ENCODE data around the gene CEP68.

The CEP68 gene

GRCh38 chr2:65050931-65051330, 5.3 kb upstream of the CEP68 start:
- H3K4me2 ChIP-seq: no peak overlapping the region
- H3K27ac ChIP-seq: no peak overlapping the region
- H3K4me3 ChIP-seq (IDR thresholded peaks at IDR 0.05; ENCODE audit: insufficient read depth, low read depth, low read length): no peak overlapping the region
- H3K27me3 ChIP-seq (ENCODE audit: insufficient read depth, low read depth): no peaks in the 10 kb centered on the region
- no peaks in the 10 kb centered on the region for H3K36me3 ChIP-seq (ENCODE audit: insufficient read depth)
- no peak overlapping the region for H3K9ac ChIP-seq
- no peaks in the 10 kb centered on the region for H3K79me2 ChIP-seq (ENCODE audit: insufficient read depth, low read depth)
- H2AFZ ChIP-seq (ENCODE audit: low read depth): no peak overlapping the region
- no peaks in the 10 kb centered on the region for H4K20me1 ChIP-seq (ENCODE audit: insufficient read depth)
- peaks cover 59% of the 10 kb centered on the region for H3K4me1 ChIP-seq (ENCODE audit: low read depth, poor library complexity, severe bottlenecking)
- TF ChIP-seq, protein P1, sequence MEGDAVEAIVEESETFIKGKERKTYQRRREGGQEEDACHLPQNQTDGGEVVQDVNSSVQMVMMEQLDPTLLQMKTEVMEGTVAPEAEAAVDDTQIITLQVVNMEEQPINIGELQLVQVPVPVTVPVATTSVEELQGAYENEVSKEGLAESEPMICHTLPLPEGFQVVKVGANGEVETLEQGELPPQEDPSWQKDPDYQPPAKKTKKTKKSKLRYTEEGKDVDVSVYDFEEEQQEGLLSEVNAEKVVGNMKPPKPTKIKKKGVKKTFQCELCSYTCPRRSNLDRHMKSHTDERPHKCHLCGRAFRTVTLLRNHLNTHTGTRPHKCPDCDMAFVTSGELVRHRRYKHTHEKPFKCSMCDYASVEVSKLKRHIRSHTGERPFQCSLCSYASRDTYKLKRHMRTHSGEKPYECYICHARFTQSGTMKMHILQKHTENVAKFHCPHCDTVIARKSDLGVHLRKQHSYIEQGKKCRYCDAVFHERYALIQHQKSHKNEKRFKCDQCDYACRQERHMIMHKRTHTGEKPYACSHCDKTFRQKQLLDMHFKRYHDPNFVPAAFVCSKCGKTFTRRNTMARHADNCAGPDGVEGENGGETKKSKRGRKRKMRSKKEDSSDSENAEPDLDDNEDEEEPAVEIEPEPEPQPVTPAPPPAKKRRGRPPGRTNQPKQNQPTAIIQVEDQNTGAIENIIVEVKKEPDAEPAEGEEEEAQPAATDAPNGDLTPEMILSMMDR (conservative IDR thresholded peaks at IDR 0.05; ENCODE audit: low read depth, low read length): no peak

GRCh38 chr2:65053199-65053598, 3.0 kb upstream of the CEP68 start:
- H3K9ac ChIP-seq: no peak overlapping the region
- no peaks in the 10 kb centered on the region for H3K27me3 ChIP-seq (ENCODE audit: insufficient read depth, low read depth)
- H3K27ac ChIP-seq: peak overlapping the region; percentile 33; the same call in 1 of the 2 replicates
- H3K36me3 ChIP-seq (ENCODE audit: insufficient read depth): no peaks in the 10 kb centered on the region
- TF ChIP-seq, protein P1 (conservative IDR thresholded peaks at IDR 0.05; ENCODE audit: low read depth, low read length): no peak
- H3K4me2 ChIP-seq: peak overlapping the region; percentile 65
- no peaks in the 10 kb centered on the region for H4K20me1 ChIP-seq (ENCODE audit: insufficient read depth)
- H3K79me2 ChIP-seq (ENCODE audit: insufficient read depth, low read depth): peaks cover 8% of the 10 kb centered on the region; the same call in 1 of the 2 replicates
- H3K4me3 ChIP-seq (IDR thresholded peaks at IDR 0.05; ENCODE audit: insufficient read depth, low read depth, low read length): no peak overlapping the region
- no peak overlapping the region for H2AFZ ChIP-seq (ENCODE audit: low read depth)
- peaks cover 72% of the 10 kb centered on the region for H3K4me1 ChIP-seq (ENCODE audit: low read depth, poor library complexity, severe bottlenecking)

- Histone ChIP-seq H3K4me3 (IDR thresholded peaks at IDR 0.05; ENCODE audit: insufficient read depth, low read depth, low read length) (no peak overlapping the region), H3K36me3 (ENCODE audit: insufficient read depth) (no peaks in the 10 kb centered on the region), H3K4me2 (peak overlapping the region; percentile 46; the same call in 1 of the 2 replicates), H2AFZ (ENCODE audit: low read depth) (no peak overlapping the region), H3K27me3 (ENCODE audit: insufficient read depth, low read depth) (no peaks in the 10 kb centered on the region), H4K20me1 (ENCODE audit: insufficient read depth) (no peaks in the 10 kb centered on the region), H3K4me1 (ENCODE audit: low read depth, poor library complexity, severe bottlenecking) (peaks cover 77% of the 10 kb centered on the region), H3K27ac (no peak overlapping the region; the same call in 1 of the 2 replicates), H3K9ac (no peak overlapping the region), H3K79me2 (ENCODE audit: insufficient read depth, low read depth) (peaks cover 19% of the 10 kb centered on the region; the same call in 1 of the 2 replicates)
- TF ChIP-seq, protein P1 (conservative IDR thresholded peaks at IDR 0.05; ENCODE audit: low read depth, low read length): no peak
Measured at GRCh38 chr2:65054749-65055421, 1.3 kb upstream of the CEP68 start.

- Histone ChIP-seq H2AFZ (ENCODE audit: low read depth) (peak overlapping the region; percentile 68), H4K20me1 (ENCODE audit: insufficient read depth) (no peaks in the 10 kb centered on the region), H3K9ac (peak overlapping the region; percentile 38; the same call in 1 of the 2 replicates), H3K36me3 (ENCODE audit: insufficient read depth) (no peaks in the 10 kb centered on the region), H3K27me3 (ENCODE audit: insufficient read depth, low read depth) (no peaks in the 10 kb centered on the region), H3K79me2 (ENCODE audit: insufficient read depth, low read depth) (peaks cover 25% of the 10 kb centered on the region; the same call in 1 of the 2 replicates), H3K27ac (peak overlapping the region; percentile 23; the same call in 1 of the 2 replicates), H3K4me1 (ENCODE audit: low read depth, poor library complexity, severe bottlenecking) (peaks cover 78% of the 10 kb centered on the region), H3K4me3 (IDR thresholded peaks at IDR 0.05; ENCODE audit: insufficient read depth, low read depth, low read length) (no peak overlapping the region), H3K4me2 (peak overlapping the region; percentile 46)
- TF ChIP-seq, protein P1 (conservative IDR thresholded peaks at IDR 0.05; ENCODE audit: low read depth, low read length): no peak
Measured at GRCh38 chr2:65055422-65056214, 598 bp upstream of the CEP68 start.

Data from KMS-11 (cell line).